HepG2 (cell line): ENCODE data around the gene KRTAP5-6. TPM values are rescaled to one million over a fixed set of nuclear protein-coding genes. Genes with fewer than 3 reads are reported as not detected.

Source experiments
- CC2D1A ChIP-seq: sonication (generic); formaldehyde crosslinking; IDR thresholded peaks from 2 replicates; pipeline ENCODE4 v1.8.1; 2023; ENCODE audit warnings: mild to moderate bottlenecking, missing genetic modification reagents
- HOXA3 ChIP-seq: sonication (generic); formaldehyde crosslinking; IDR thresholded peaks from 2 replicates; pipeline ENCODE4 v1.5.0; 2020; ENCODE audit warnings: missing genetic modification reagents
- NFIB ChIP-seq: sonication (generic); formaldehyde crosslinking; IDR thresholded peaks from 2 replicates; pipeline ENCODE4 v1.9.0; 2021; ENCODE audit warnings: missing genetic modification reagents, mild to moderate bottlenecking, borderline replicate concordance
- NFKBIZ ChIP-seq: IDR thresholded peaks from 2 replicates; pipeline ENCODE4 v1.6.1; 2018; ENCODE audit warnings: missing genetic modification reagents, missing compliant biosample characterization
- SP4 ChIP-seq: sonication (generic); formaldehyde crosslinking; IDR thresholded peaks from 2 replicates; pipeline ENCODE4 v1.8.1; 2023; ENCODE audit warnings: mild to moderate bottlenecking, missing genetic modification reagents
- ZNF138 ChIP-seq: sonication (generic); formaldehyde crosslinking; IDR thresholded peaks from 2 replicates; pipeline ENCODE4 v1.5.0; 2020; ENCODE audit warnings: mild to moderate bottlenecking, low read depth, missing genetic modification reagents
- ZNF296 ChIP-seq: sonication (generic); formaldehyde crosslinking; conservative IDR thresholded peaks from 2 replicates; pipeline ENCODE4 v1.5.0; 2020; ENCODE audit warnings: mild to moderate bottlenecking, missing genetic modification reagents
- ZNF335 ChIP-seq: sonication (generic); formaldehyde crosslinking; IDR thresholded peaks from 2 replicates; pipeline ENCODE4 v1.4.0; 2020; ENCODE audit warnings: missing genetic modification reagents
- ZNF337 ChIP-seq: sonication (generic); formaldehyde crosslinking; IDR thresholded peaks from 2 replicates; pipeline ENCODE4 v1.5.1; 2020; ENCODE audit warnings: missing genetic modification reagents, low read depth, mild to moderate bottlenecking, borderline replicate concordance
- ZNF501 ChIP-seq: sonication (generic); formaldehyde crosslinking; IDR thresholded peaks from 2 replicates; pipeline ENCODE4 v1.5.1; 2020; ENCODE audit warnings: mild to moderate bottlenecking, moderate library complexity, missing genetic modification reagents
- ZNF556 ChIP-seq: sonication (generic); formaldehyde crosslinking; IDR thresholded peaks from 2 replicates; pipeline ENCODE4 v1.4.0; 2020; ENCODE audit warnings: mild to moderate bottlenecking, missing genetic modification reagents, borderline replicate concordance
- ZNF761 ChIP-seq: sonication (generic); formaldehyde crosslinking; conservative IDR thresholded peaks from 2 replicates; pipeline ENCODE4 v1.4.0; 2020; ENCODE audit warnings: mild to moderate bottlenecking, missing genetic modification reagents
- polyA plus RNA-seq, 8 experiments: library from polyadenylated mRNA; depleted of rRNA in 3 of 8; stranded (reverse) in 7 of 8; unstranded in 1 of 8; fragments of >200 nt; fragmentation: Illumina TruSeq in 4 of 8; extraction: Trizol in 4 of 8; gene quantifications; 2 replicates each; pipeline versions ENCODE4 v1.2.1 to v1.2.3, GENCODE V29; 2011 to 2016; ENCODE audit warnings: low read depth in 4 of 8, missing spikeins in 1 of 8, mixed read lengths in 1 of 8; ENCODE audit not compliant: insufficient read depth in 1 of 8
- total RNA-seq, 5 experiments: library from RNA; depleted of rRNA; stranded (reverse); fragments of >200 nt; fragmentation: Illumina TruSeq; extraction: Trizol; gene quantifications; 2 replicates each; pipeline ENCODE4 v1.2.3, GENCODE V29; 2016; ENCODE audit warnings: low read depth in 1 of 5
- TF ChIP-seq, protein P1 (sequence below), 2 experiments: sonication (generic) in 1 of 2; formaldehyde crosslinking in 1 of 2; IDR thresholded peaks; 2 replicates each; pipeline versions ENCODE4 v1.6.1 to v1.9.0; 2014 to 2022; ENCODE audit warnings: antibody characterized with exemption in 1 of 2, borderline replicate concordance in 1 of 2, inconsistent platforms in 1 of 2, low read depth in 1 of 2, missing genetic modification reagents in 1 of 2
- TF ChIP-seq, protein P2 (sequence below): sonication (generic); formaldehyde crosslinking; IDR thresholded peaks from 2 replicates; pipeline ENCODE4 v1.8.1; 2022; ENCODE audit warnings: mild to moderate bottlenecking, missing genetic modification reagents
- TF ChIP-seq, protein P3 (sequence below): sonication (generic); formaldehyde crosslinking; IDR thresholded peaks from 2 replicates; pipeline ENCODE4 v1.5.1; 2020; ENCODE audit warnings: missing genetic modification reagents, mild to moderate bottlenecking, borderline replicate concordance
- TF ChIP-seq, protein P4 (sequence below): sonication (generic); formaldehyde crosslinking; IDR thresholded peaks from 2 replicates; pipeline ENCODE4 v1.8.0; 2022; ENCODE audit warnings: mild to moderate bottlenecking, missing genetic modification reagents; ENCODE audit not compliant: insufficient replicate concordance
- TF ChIP-seq, protein P5 (sequence below): sonication (generic); formaldehyde crosslinking; IDR thresholded peaks from 2 replicates; pipeline ENCODE4 v1.5.0; 2020; ENCODE audit warnings: mild to moderate bottlenecking, missing genetic modification reagents

Gene KRTAP5-6
- total and polyA plus RNA-seq, 2 of the 13 experiments (the other 11 are each of a cell fraction or from before 2014, with no cell fraction given) = not detected

DNA sequence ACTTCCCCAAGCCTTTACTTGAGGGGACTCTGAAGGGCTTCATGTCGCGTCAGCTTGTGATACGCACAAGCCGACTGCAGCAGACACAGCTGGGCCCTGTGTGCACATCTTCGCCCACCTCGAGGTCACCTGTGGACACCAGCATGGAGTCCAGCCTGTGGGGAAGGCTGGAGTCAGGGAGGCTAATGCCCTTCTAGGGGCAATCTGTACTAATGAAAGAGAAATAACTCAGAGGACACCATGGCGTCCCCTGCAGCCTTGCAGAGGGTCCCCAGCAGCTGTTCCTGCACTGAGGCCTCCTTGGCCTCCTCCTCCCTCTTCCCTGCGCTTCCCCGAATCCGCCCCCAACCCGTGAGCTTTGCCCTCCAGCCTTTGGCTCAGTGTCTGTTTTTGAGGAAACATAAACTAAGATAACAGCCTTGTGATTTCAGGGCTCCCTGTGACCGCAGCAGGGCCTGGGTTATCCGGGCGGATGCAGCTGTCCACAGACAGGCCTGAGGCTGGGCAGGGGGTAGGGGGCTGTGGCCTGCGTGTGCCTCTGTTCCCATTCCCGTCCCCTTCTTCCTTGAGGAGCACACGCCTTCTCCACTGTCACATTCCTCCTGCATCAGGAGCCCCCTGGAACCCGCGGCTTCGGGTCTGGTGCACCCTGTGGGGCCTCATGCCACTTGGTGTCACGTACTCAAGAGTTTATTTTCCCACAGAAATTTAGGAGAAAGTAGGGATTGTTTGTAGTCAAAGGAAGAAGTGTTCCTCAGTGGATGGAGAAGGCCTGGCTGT, 42.4 kb upstream of the KRTAP5-6 start (continued):
- TF ChIP-seq, protein P1, sequence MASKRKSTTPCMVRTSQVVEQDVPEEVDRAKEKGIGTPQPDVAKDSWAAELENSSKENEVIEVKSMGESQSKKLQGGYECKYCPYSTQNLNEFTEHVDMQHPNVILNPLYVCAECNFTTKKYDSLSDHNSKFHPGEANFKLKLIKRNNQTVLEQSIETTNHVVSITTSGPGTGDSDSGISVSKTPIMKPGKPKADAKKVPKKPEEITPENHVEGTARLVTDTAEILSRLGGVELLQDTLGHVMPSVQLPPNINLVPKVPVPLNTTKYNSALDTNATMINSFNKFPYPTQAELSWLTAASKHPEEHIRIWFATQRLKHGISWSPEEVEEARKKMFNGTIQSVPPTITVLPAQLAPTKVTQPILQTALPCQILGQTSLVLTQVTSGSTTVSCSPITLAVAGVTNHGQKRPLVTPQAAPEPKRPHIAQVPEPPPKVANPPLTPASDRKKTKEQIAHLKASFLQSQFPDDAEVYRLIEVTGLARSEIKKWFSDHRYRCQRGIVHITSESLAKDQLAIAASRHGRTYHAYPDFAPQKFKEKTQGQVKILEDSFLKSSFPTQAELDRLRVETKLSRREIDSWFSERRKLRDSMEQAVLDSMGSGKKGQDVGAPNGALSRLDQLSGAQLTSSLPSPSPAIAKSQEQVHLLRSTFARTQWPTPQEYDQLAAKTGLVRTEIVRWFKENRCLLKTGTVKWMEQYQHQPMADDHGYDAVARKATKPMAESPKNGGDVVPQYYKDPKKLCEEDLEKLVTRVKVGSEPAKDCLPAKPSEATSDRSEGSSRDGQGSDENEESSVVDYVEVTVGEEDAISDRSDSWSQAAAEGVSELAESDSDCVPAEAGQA (IDR thresholded peaks at IDR 0.05; ENCODE audit: low read depth) = no peak
- TF ChIP-seq, protein P1 (CRISPR knock-in tag; IDR thresholded peaks at IDR 0.05; ENCODE audit: borderline replicate concordance) = no peak
- TF ChIP-seq ZNF556 (no peak; the same call in 1 of the 2 replicates), NFKBIZ (CRISPR knock-in tag) (no peak), ZNF296 (CRISPR knock-in tag) (no peak), NFIB (CRISPR knock-in tag) (no peak), ZNF337 (CRISPR knock-in tag) (no peak), CC2D1A (no peak), ZNF138 (no peak), SP4 (CRISPR knock-in tag) (no peak), HOXA3 (CRISPR knock-in tag) (peak; percentile 75), ZNF761 (no peak), ZNF501 (CRISPR knock-in tag) (peak; percentile 71), ZNF335 (CRISPR knock-in tag) (no peak; the same call in 1 of the 2 replicates)
- TF ChIP-seq, protein P2, sequence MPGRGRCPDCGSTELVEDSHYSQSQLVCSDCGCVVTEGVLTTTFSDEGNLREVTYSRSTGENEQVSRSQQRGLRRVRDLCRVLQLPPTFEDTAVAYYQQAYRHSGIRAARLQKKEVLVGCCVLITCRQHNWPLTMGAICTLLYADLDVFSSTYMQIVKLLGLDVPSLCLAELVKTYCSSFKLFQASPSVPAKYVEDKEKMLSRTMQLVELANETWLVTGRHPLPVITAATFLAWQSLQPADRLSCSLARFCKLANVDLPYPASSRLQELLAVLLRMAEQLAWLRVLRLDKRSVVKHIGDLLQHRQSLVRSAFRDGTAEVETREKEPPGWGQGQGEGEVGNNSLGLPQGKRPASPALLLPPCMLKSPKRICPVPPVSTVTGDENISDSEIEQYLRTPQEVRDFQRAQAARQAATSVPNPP (CRISPR knock-in tag) = no peak
- TF ChIP-seq, protein P3, sequence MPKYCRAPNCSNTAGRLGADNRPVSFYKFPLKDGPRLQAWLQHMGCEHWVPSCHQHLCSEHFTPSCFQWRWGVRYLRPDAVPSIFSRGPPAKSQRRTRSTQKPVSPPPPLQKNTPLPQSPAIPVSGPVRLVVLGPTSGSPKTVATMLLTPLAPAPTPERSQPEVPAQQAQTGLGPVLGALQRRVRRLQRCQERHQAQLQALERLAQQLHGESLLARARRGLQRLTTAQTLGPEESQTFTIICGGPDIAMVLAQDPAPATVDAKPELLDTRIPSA (CRISPR knock-in tag) = no peak
- TF ChIP-seq, protein P4, sequence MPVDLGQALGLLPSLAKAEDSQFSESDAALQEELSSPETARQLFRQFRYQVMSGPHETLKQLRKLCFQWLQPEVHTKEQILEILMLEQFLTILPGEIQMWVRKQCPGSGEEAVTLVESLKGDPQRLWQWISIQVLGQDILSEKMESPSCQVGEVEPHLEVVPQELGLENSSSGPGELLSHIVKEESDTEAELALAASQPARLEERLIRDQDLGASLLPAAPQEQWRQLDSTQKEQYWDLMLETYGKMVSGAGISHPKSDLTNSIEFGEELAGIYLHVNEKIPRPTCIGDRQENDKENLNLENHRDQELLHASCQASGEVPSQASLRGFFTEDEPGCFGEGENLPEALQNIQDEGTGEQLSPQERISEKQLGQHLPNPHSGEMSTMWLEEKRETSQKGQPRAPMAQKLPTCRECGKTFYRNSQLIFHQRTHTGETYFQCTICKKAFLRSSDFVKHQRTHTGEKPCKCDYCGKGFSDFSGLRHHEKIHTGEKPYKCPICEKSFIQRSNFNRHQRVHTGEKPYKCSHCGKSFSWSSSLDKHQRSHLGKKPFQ (CRISPR knock-in tag) = no peak
- TF ChIP-seq, protein P5, sequence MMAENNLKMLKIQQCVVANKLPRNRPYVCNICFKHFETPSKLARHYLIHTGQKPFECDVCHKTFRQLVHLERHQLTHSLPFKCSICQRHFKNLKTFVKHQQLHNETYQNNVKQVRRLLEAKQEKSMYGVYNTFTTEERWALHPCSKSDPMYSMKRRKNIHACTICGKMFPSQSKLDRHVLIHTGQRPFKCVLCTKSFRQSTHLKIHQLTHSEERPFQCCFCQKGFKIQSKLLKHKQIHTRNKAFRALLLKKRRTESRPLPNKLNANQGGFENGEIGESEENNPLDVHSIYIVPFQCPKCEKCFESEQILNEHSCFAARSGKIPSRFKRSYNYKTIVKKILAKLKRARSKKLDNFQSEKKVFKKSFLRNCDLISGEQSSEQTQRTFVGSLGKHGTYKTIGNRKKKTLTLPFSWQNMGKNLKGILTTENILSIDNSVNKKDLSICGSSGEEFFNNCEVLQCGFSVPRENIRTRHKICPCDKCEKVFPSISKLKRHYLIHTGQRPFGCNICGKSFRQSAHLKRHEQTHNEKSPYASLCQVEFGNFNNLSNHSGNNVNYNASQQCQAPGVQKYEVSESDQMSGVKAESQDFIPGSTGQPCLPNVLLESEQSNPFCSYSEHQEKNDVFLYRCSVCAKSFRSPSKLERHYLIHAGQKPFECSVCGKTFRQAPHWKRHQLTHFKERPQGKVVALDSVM (CRISPR knock-in tag) = peak; percentile 75
